Measurements from ENCODE around the gene HPCA. TPM values are rescaled to one million over a fixed set of nuclear protein-coding genes. Genes with fewer than 3 reads are reported as not detected.

HPCA gene
- total RNA-seq, 1 experiment from 2014 or later: 1.2 TPM

DNA sequence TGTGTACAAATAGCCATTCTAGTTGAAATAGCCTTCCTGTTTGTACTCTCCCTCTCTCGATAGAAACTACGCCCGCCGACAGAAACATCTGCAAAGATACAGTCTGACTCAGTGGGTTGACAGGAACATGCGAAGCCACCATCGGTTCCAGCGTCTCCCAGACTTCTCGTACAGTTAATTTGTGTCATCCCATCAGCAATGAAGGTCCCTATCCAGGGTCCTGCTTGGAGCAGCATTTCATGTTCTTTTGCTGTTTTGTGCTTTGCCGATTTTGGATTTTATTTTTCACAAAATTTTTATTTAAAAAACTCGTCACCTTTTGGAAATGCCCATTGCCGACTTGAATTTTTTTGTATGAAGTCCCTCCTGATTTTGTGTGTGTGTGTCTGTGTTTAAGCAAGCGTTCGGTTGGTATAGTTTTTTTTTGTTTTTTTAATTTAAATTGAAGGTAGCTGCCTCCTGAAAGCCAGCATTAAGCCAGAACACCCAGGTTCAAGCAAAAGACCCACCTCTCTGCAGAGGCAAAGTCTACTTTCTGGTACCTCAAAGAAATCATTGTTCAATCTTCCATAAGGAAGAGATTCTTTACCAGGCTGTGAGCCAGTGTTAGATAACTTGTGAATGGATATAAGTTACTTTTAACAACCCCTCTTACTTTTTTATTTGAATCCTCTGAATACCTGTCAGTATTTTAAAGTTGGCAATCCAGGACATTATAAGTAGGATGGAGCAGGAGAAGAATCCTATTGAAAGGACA lies 30.3 kb upstream of the HPCA start:
- H3K9me3 ChIP-seq (ENCODE audit: control insufficient read depth, insufficient read depth, low read depth, low read length): no peaks in the 10 kb centered on the region
- ChIA-PET CTCF (no interaction called here), POLR2A (no interaction called here)
- no peak overlapping the region for H3K27ac ChIP-seq (ENCODE audit: low read length)
- H3K36me3 ChIP-seq (ENCODE audit: control insufficient read depth, insufficient read depth, low read length): peaks cover 32% of the 10 kb centered on the region
- intact Hi-C loops (cut with micrococcal nuclease; ENCODE audit: unreplicated experiment): no loop called here
- no peaks in the 10 kb centered on the region for H3K27me3 ChIP-seq (ENCODE audit: control insufficient read depth, insufficient read depth, low read length)
- in situ Hi-C loops (cut with HindIII; ENCODE audit: low pct_unique_long_range_greater_than_20kb, low sequenced_read_pairs): no loop called here
- BruUV-seq (replicated peaks): no TSS peak
- DNase-seq (ENCODE audit: low read depth, low spot score) (no peak), ATAC-seq (no peak)
- TF ChIP-seq TCF7L2 (IDR thresholded peaks at IDR 0.05; ENCODE audit: low read depth, low read length) (no peak), POLR2AphosphoS5 (IDR thresholded peaks at IDR 0.05; ENCODE audit: low read depth, low read length) (no peak), SIN3A (IDR thresholded peaks at IDR 0.05; ENCODE audit: borderline replicate concordance, insufficient read depth, low read depth, low read length) (no peak)
- TF ChIP-seq, protein P1, sequence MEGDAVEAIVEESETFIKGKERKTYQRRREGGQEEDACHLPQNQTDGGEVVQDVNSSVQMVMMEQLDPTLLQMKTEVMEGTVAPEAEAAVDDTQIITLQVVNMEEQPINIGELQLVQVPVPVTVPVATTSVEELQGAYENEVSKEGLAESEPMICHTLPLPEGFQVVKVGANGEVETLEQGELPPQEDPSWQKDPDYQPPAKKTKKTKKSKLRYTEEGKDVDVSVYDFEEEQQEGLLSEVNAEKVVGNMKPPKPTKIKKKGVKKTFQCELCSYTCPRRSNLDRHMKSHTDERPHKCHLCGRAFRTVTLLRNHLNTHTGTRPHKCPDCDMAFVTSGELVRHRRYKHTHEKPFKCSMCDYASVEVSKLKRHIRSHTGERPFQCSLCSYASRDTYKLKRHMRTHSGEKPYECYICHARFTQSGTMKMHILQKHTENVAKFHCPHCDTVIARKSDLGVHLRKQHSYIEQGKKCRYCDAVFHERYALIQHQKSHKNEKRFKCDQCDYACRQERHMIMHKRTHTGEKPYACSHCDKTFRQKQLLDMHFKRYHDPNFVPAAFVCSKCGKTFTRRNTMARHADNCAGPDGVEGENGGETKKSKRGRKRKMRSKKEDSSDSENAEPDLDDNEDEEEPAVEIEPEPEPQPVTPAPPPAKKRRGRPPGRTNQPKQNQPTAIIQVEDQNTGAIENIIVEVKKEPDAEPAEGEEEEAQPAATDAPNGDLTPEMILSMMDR (IDR thresholded peaks at IDR 0.05): no peak
- TF ChIP-seq, protein P2, sequence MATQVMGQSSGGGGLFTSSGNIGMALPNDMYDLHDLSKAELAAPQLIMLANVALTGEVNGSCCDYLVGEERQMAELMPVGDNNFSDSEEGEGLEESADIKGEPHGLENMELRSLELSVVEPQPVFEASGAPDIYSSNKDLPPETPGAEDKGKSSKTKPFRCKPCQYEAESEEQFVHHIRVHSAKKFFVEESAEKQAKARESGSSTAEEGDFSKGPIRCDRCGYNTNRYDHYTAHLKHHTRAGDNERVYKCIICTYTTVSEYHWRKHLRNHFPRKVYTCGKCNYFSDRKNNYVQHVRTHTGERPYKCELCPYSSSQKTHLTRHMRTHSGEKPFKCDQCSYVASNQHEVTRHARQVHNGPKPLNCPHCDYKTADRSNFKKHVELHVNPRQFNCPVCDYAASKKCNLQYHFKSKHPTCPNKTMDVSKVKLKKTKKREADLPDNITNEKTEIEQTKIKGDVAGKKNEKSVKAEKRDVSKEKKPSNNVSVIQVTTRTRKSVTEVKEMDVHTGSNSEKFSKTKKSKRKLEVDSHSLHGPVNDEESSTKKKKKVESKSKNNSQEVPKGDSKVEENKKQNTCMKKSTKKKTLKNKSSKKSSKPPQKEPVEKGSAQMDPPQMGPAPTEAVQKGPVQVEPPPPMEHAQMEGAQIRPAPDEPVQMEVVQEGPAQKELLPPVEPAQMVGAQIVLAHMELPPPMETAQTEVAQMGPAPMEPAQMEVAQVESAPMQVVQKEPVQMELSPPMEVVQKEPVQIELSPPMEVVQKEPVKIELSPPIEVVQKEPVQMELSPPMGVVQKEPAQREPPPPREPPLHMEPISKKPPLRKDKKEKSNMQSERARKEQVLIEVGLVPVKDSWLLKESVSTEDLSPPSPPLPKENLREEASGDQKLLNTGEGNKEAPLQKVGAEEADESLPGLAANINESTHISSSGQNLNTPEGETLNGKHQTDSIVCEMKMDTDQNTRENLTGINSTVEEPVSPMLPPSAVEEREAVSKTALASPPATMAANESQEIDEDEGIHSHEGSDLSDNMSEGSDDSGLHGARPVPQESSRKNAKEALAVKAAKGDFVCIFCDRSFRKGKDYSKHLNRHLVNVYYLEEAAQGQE (IDR thresholded peaks at IDR 0.05; ENCODE audit: insufficient read depth in 1 of 2, low read depth in 2 of 2, low read length in 1 of 2): no peak; a peak in 2 of 4 replicates
- H3K4me1 ChIP-seq (ENCODE audit: control insufficient read depth, insufficient read depth, low read length): no peaks in the 10 kb centered on the region
- no peak overlapping the region for H3K4me3 ChIP-seq (ENCODE audit: low read depth in 2 of 2, low read length in 2 of 2)

DNA sequence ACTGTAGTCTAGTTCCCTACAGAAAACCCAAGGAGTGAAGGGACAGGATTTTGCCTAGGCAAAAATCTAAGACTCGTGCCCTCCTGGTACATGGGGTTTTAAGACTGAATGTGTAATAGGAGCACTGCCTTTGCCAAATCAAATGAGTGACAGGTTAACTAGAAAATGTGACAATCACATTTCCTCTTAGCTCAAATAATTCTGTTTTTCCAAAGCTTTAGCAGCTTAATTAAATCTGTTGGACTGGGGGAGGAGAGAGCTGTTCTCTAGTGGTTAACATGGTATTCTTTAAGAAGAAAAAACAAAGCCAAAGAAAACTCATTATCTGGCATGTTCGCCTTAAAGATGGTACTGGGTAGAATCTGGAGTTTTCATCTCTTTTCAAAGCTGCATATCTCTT lies 28.2 kb upstream of the HPCA start:
- ATAC-seq (no peak), DNase-seq (ENCODE audit: low read depth, low spot score) (no peak)
- Histone ChIP-seq H3K4me1 (ENCODE audit: control insufficient read depth, insufficient read depth, low read length) (no peaks in the 10 kb centered on the region), H3K9me3 (ENCODE audit: control insufficient read depth, insufficient read depth, low read depth, low read length) (no peaks in the 10 kb centered on the region), H3K36me3 (ENCODE audit: control insufficient read depth, insufficient read depth, low read length) (peaks cover 34% of the 10 kb centered on the region), H3K27me3 (ENCODE audit: control insufficient read depth, insufficient read depth, low read length) (no peaks in the 10 kb centered on the region), H3K4me3 (ENCODE audit: low read depth in 2 of 2, low read length in 2 of 2) (no peak overlapping the region), H3K27ac (ENCODE audit: low read length) (no peak overlapping the region)
- CTCF ChIA-PET: no interaction called here
- POLR2A ChIA-PET: no interaction called here
- in situ Hi-C loops (cut with HindIII; ENCODE audit: low pct_unique_long_range_greater_than_20kb, low sequenced_read_pairs): no loop called here
- TSS peak; percentile 27 for BruUV-seq (replicated peaks)
- intact Hi-C loops (cut with micrococcal nuclease; ENCODE audit: unreplicated experiment): no loop called here
- no peak for TF ChIP-seq TCF7L2 (IDR thresholded peaks at IDR 0.05; ENCODE audit: low read depth, low read length)
- TF ChIP-seq, protein P2 (IDR thresholded peaks at IDR 0.05; ENCODE audit: insufficient read depth in 1 of 2, low read depth in 2 of 2, low read length in 1 of 2): no peak
- no peak for TF ChIP-seq POLR2AphosphoS5 (IDR thresholded peaks at IDR 0.05; ENCODE audit: low read depth, low read length)
- TF ChIP-seq, protein P1 (IDR thresholded peaks at IDR 0.05): no peak
- TF ChIP-seq SIN3A (IDR thresholded peaks at IDR 0.05; ENCODE audit: borderline replicate concordance, insufficient read depth, low read depth, low read length): no peak
